Measurements from ENCODE around the gene USP2. TPM values are rescaled to one million over a fixed set of nuclear protein-coding genes. Genes with fewer than 3 reads are reported as not detected.
A peak's percentile ranks its signal among the peaks of the same experiment; 100 is the strongest.

Gene USP2
- total and polyA plus RNA-seq, 2 of the 8 experiments (the other 6 are each of a cell fraction or from before 2014, with no cell fraction given) = 2.2 to 6.9 TPM

DNA sequence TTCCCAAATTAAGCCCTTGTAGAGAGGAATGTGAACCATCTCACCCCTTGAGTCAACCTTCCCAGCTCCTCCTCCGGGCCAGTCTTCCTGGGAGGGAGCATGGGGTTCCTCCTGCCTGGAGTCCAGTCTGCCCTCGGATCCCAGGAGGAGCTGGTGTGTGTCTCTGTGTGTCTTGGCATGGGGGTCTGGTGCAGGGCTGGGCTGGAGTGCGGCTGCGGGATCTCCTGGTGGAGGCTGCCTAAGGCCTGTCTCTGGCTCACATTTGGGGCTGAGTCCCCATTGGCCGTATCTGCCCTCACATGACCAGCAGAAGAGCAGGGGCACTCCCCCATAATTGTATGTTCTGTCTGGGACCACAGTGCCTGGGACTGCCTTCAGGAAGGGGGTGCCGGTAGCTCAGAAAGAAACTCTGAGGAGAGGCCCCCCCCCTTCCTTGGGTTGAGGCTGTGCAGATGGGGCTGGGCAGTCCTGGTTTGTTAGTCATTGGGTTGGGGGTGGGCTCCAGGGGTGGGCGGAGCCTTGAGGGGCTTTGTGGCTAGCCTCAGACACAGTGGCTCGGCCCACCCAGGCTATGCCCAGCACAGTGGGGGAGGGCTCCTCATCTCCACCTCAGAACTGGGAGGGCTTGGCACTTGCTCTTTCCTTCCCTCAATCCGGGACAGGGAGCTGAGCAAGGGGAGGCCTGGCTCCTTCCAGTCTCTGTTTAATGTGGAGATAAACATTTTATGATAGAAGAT is 43.7 kb downstream of the USP2 start (continued):
- TF ChIP-seq TBP (IDR thresholded peaks at IDR 0.05; ENCODE audit: low read depth, low read length) = 0 out of 2 replicates have a peak, but pooled peaks have one; percentile 24
- peak in 1 of 2 experiments; percentile 69; a peak in 2 of 3 replicates for TF ChIP-seq POLR2A (IDR thresholded peaks at IDR 0.05; ENCODE audit: control extremely low read depth in 1 of 2, low read depth in 2 of 2, low read length in 2 of 2)
- TF ChIP-seq, protein P1, sequence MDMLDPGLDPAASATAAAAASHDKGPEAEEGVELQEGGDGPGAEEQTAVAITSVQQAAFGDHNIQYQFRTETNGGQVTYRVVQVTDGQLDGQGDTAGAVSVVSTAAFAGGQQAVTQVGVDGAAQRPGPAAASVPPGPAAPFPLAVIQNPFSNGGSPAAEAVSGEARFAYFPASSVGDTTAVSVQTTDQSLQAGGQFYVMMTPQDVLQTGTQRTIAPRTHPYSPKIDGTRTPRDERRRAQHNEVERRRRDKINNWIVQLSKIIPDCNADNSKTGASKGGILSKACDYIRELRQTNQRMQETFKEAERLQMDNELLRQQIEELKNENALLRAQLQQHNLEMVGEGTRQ (IDR thresholded peaks at IDR 0.05; ENCODE audit: low read length) = peak; percentile 83
- peak; percentile 79 for TF ChIP-seq POLR2AphosphoS5 (IDR thresholded peaks at IDR 0.05; ENCODE audit: low read depth, low read length)
- peak; percentile 59; the same call in 1 of the 2 replicates for TF ChIP-seq TAF1 (IDR thresholded peaks at IDR 0.05; ENCODE audit: low read depth, low read length)
